CD14-positive monocyte (primary cell): Measurements from ENCODE around the gene NSMF. TPM values are rescaled to one million over a fixed set of nuclear protein-coding genes. Genes with fewer than 3 reads are reported as not detected.
A peak's percentile ranks its signal among the peaks of the same experiment; 100 is the strongest.

Experiments
- DNase-seq, 3 donors: peaks; one replicate each; pipeline ENCODE4 v3.0.0-alpha.2; 2011 to 2022
- H2AFZ ChIP-seq: 2 replicates; pipeline ENCODE4 v1.6.0; 2012; ENCODE audit warnings: mild to moderate bottlenecking, low read depth, low read length, inconsistent platforms; ENCODE audit not compliant: insufficient read depth, poor library complexity, severe bottlenecking
- H3K27ac ChIP-seq, 2 donors: 1 replicate in 1 of 2; 2 replicates in 1 of 2; pipeline ENCODE4 v1.5.1; 2012 to 2013; ENCODE audit warnings: low read length in 2 of 2, control low read depth in 1 of 2, inconsistent platforms in 1 of 2, low read depth in 1 of 2, mild to moderate bottlenecking in 1 of 2
- H3K27me3 ChIP-seq, 2 donors: one replicate each; pipeline versions ENCODE4 v1.6.0 to v1.6.1; 2011 to 2013; ENCODE audit warnings: low read length in 2 of 2; ENCODE audit not compliant: control insufficient read depth in 2 of 2, insufficient read depth in 2 of 2
- H3K36me3 ChIP-seq, 2 donors: replicated peaks in 1 of 2; 1 replicate in 1 of 2; 2 replicates in 1 of 2; pipeline versions ENCODE4 v1.5.1 to v1.6.1; 2012 to 2013; ENCODE audit warnings: low read length in 2 of 2, control low read depth in 1 of 2, inconsistent platforms in 1 of 2, mild to moderate bottlenecking in 1 of 2; ENCODE audit not compliant: insufficient read depth in 2 of 2, control insufficient read depth in 1 of 2
- H3K4me1 ChIP-seq, 2 donors: 1 replicate in 1 of 2; 2 replicates in 1 of 2; pipeline versions ENCODE4 v1.5.1 to v1.6.1; 2012 to 2013; ENCODE audit warnings: low read length in 2 of 2, control low read depth in 1 of 2, inconsistent platforms in 1 of 2, mild to moderate bottlenecking in 1 of 2, moderate library complexity in 1 of 2; ENCODE audit not compliant: insufficient read depth in 2 of 2, control insufficient read depth in 1 of 2
- H3K4me2 ChIP-seq: replicated peaks from 2 replicates; pipeline ENCODE3; 2012; ENCODE audit warnings: low read length, moderate library complexity, mild to moderate bottlenecking; ENCODE audit not compliant: poor library complexity, severe bottlenecking; ENCODE audit errors: extremely low read depth
- H3K4me3 ChIP-seq, 3 experiments: fragments of 200-600 bp in 1 of 3; sonication (generic) in 1 of 3; replicated peaks in 1 of 3; 1 replicate in 2 of 3; 2 replicates in 1 of 3; pipeline ENCODE4 v1.5.1; 2011 to 2013; ENCODE audit warnings: low read length in 3 of 3, mild to moderate bottlenecking in 3 of 3, control low read depth in 2 of 3, low read depth in 2 of 3, inconsistent platforms in 1 of 3, moderate library complexity in 1 of 3
- H3K79me2 ChIP-seq: 2 replicates; pipeline ENCODE4 v1.6.0; 2012; ENCODE audit warnings: mild to moderate bottlenecking, control low read depth, inconsistent platforms, low read length, moderate library complexity; ENCODE audit not compliant: insufficient read depth
- H3K9ac ChIP-seq: 2 replicates; pipeline ENCODE4 v1.6.0; 2017; ENCODE audit warnings: low read length, mild to moderate bottlenecking; ENCODE audit not compliant: insufficient read depth, poor library complexity, severe bottlenecking
- H3K9me3 ChIP-seq, 2 donors: replicated peaks in 1 of 2; 1 replicate in 1 of 2; 2 replicates in 1 of 2; pipeline versions ENCODE4 v1.5.1 to v1.6.1; 2012 to 2013; ENCODE audit warnings: low read length in 2 of 2, control low read depth in 1 of 2; ENCODE audit not compliant: control insufficient read depth in 1 of 2, insufficient read depth in 1 of 2
- H4K20me1 ChIP-seq: 2 replicates; pipeline ENCODE4 v1.6.0; 2012; ENCODE audit warnings: mild to moderate bottlenecking, low read length, control low read depth, moderate library complexity; ENCODE audit not compliant: insufficient read depth
- H3K27ac Mint-ChIP-seq, 7 donors: one replicate each; pipeline ENCODE4 v1.8.0; 2020; ENCODE audit warnings: mild to moderate bottlenecking in 7 of 7, mixed read lengths in 7 of 7, moderate library complexity in 6 of 7, inconsistent platforms in 2 of 7
- H3K27me3 Mint-ChIP-seq, 3 donors: one replicate each; pipeline ENCODE4 v1.8.0; 2021 to 2022; ENCODE audit warnings: low read depth in 3 of 3, mild to moderate bottlenecking in 3 of 3, mixed read lengths in 3 of 3, moderate library complexity in 3 of 3, inconsistent platforms in 1 of 3
- H3K36me3 Mint-ChIP-seq, 2 donors: one replicate each; pipeline ENCODE4 v1.8.0; 2020; ENCODE audit warnings: mixed read lengths in 2 of 2, inconsistent platforms in 1 of 2, mild to moderate bottlenecking in 1 of 2
- H3K4me1 Mint-ChIP-seq: one replicate; pipeline ENCODE4 v1.8.0; 2020; ENCODE audit warnings: mild to moderate bottlenecking, mixed read lengths
- H3K4me3 Mint-ChIP-seq, 2 donors: one replicate each; pipeline ENCODE4 v1.8.0; 2020; ENCODE audit warnings: mild to moderate bottlenecking in 2 of 2, mixed read lengths in 2 of 2, moderate library complexity in 1 of 2
- H3K9me3 Mint-ChIP-seq, 7 donors: one replicate each; pipeline ENCODE4 v1.8.0; 2020 to 2022; ENCODE audit warnings: mixed read lengths in 7 of 7, mild to moderate bottlenecking in 6 of 7, moderate library complexity in 6 of 7, inconsistent platforms in 2 of 7
- WGBS: methylation state at CpG from one replicate; pipeline ENCODE4 v1.1.5; 2013; ENCODE audit warnings: missing lambda C conversion rate; ENCODE audit not compliant: insufficient coverage; 5-methylcytosine and 5-hydroxymethylcytosine counted together
- intact Hi-C, 2 donors: fragments of 100-400 bp; cut with micrococcal nuclease; formaldehyde crosslinking; loops; one replicate each; pipeline versions ENCODE4 v1.15.0 to v1.15.1; 2023
- polyA plus RNA-seq, 3 donors: library from polyadenylated mRNA; depleted of rRNA in 1 of 3; unstranded in 2 of 3; stranded (reverse) in 1 of 3; fragments of 300-500 nt in 2 of 3; fragments of >200 nt in 1 of 3; fragmentation: Illumina TruSeq in 2 of 3; gene quantifications; 1 replicate in 2 of 3; 2 replicates in 1 of 3; pipeline ENCODE4 v1.2.3, GENCODE V29; 2012 to 2021
- TF ChIP-seq, protein P1 (sequence below): fragments of 200-600 bp; IDR thresholded peaks from one replicate; pipeline ENCODE4 v1.8.0; 2022; ENCODE audit warnings: antibody characterized with exemption, mild to moderate bottlenecking

NSMF gene
- polyA plus RNA-seq, 3 donors = 4.6 to 68.4 (median 5.3) TPM

DNA sequence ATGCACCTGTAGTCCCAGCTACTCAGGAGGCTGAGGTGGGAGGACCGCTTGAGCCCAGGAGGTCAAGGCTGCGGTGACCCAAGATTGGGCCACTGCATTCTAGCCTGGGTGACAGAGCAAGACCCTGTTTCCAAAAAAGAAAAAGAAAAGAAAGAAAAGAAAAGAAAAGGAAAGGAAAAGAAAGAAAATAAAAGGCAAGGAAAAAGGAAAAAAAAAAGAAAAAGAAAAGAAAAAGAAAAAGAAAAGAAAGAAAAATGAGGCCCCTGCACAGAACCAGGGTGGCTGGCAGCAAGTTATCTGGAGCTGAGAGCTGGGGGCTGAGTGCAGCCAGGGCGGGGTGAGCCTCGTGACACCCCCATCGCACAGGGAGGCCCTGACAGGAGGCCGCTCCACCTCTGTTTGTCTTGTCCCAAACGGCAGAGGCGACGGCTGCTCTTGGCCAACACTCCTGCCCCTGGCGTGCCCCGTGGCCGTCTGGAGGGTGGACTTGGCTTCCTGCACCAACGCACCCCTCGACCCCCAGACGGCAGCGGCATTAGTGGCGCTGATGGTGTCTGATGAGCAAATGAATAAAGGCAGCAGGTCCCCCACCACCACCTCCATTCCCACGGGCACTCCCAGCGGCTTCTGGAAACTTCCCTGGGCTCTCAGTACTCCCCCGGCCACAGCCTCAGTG, 52.9 kb downstream of the NSMF start:
- Mint-ChIP-seq H3K4me1 (peaks cover 8% of the 10 kb centered on the region), H3K27me3 (peaks cover 23 to 48% (median 30%) of the 10 kb centered on the region in 3 donors), H3K9me3 (peaks cover 12 to 24% (median 20%) of the 10 kb centered on the region in 7 donors), H3K27ac (no peak overlapping the region), H3K36me3 (peaks cover 14 to 19% of the 10 kb centered on the region in 2 donors), H3K4me3 (peak overlapping the region in 1 of 2 donors; percentile 75)
- 93% methylated on average over 11 of the region's 20 CpGs for WGBS
- H3K79me2 ChIP-seq = no peaks in the 10 kb centered on the region
- no peak overlapping the region for H2AFZ ChIP-seq
- no peak overlapping the region for H3K9ac ChIP-seq
- peaks cover 9 to 21% of the 10 kb centered on the region in 2 donors for H3K9me3 ChIP-seq
- H4K20me1 ChIP-seq = peaks cover 34% of the 10 kb centered on the region
- H3K4me2 ChIP-seq = no peak overlapping the region
- peaks cover 7 to 27% of the 10 kb centered on the region in 2 donors for H3K27me3 ChIP-seq
- peaks cover 6% of the 10 kb centered on the region in 2 donors for H3K4me1 ChIP-seq
- no peaks in the 10 kb centered on the region for H3K36me3 ChIP-seq
- no peak overlapping the region for H3K27ac ChIP-seq
- TF ChIP-seq, protein P1, sequence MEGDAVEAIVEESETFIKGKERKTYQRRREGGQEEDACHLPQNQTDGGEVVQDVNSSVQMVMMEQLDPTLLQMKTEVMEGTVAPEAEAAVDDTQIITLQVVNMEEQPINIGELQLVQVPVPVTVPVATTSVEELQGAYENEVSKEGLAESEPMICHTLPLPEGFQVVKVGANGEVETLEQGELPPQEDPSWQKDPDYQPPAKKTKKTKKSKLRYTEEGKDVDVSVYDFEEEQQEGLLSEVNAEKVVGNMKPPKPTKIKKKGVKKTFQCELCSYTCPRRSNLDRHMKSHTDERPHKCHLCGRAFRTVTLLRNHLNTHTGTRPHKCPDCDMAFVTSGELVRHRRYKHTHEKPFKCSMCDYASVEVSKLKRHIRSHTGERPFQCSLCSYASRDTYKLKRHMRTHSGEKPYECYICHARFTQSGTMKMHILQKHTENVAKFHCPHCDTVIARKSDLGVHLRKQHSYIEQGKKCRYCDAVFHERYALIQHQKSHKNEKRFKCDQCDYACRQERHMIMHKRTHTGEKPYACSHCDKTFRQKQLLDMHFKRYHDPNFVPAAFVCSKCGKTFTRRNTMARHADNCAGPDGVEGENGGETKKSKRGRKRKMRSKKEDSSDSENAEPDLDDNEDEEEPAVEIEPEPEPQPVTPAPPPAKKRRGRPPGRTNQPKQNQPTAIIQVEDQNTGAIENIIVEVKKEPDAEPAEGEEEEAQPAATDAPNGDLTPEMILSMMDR = no peak
- H3K4me3 ChIP-seq = no peak overlapping the region
- intact Hi-C loops = loop anchor here (2.0 to 5.0 kb wide), 3 partner anchors 79 to 111 kb away; no protein-coding TSS in a partner anchor
- DNase-seq = no peak

DNA sequence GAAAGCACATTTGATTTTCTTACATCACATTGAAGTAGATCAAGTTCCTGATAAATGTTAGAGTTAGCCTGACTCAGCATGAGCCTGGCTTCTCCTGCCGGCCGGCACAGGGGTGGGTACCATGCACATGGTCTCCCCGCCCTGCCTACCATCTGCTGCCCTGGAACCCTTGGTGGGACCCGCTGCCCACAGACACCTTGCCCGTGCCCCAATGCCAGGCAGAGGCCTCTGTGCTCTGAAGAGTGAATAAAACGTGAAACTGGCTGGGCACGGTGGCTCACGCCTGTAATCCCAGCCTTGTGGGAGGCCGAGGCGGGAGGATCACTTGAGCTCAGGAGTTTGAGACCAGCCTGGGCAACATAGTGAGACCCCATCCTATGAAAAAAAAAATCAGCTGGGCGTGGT, 53.5 kb downstream of the NSMF start:
- peaks cover 14 to 21% of the 10 kb centered on the region in 2 donors for H3K36me3 Mint-ChIP-seq
- H3K4me2 ChIP-seq = no peak overlapping the region

More for the DNA sequence above, 53.5 kb downstream of the NSMF start:
- TF ChIP-seq, protein P1 = no peak
- Histone ChIP-seq H3K79me2 (no peaks in the 10 kb centered on the region), H3K9ac (no peak overlapping the region), H2AFZ (no peak overlapping the region), H3K4me1 (peaks cover 1 to 4% of the 10 kb centered on the region in 2 donors), H3K27ac (no peak overlapping the region), H3K9me3 (peaks cover 9 to 21% of the 10 kb centered on the region in 2 donors), H4K20me1 (peaks cover 29% of the 10 kb centered on the region), H3K4me3 (no peak overlapping the region), H3K27me3 (peaks cover 7 to 21% of the 10 kb centered on the region in 2 donors), H3K36me3 (no peaks in the 10 kb centered on the region)
- H3K4me3 Mint-ChIP-seq = peak overlapping the region in 1 of 2 donors; percentile 75
- H3K9me3 Mint-ChIP-seq = peaks cover 15 to 29% (median 22%) of the 10 kb centered on the region in 7 donors
- H3K4me1 Mint-ChIP-seq = peaks cover 8% of the 10 kb centered on the region
- intact Hi-C loops = loop anchor here (2.0 to 5.0 kb wide), 3 partner anchors 78 to 111 kb away; no protein-coding TSS in a partner anchor
- peak overlapping the region in 3 of 7 donors; percentile 23 to 63 (median 23) for H3K27ac Mint-ChIP-seq
- H3K27me3 Mint-ChIP-seq = peaks cover 22 to 43% (median 28%) of the 10 kb centered on the region in 3 donors
- DNase-seq = no peak
- 65% methylated on average over 10 of the region's 11 CpGs for WGBS
